HG03175 (cell line): Measurements from ENCODE around the gene DUOX1.
"Not testable (repeated sequence)": the region's sequence is repeated elsewhere in the genome, so short reads cannot be mapped to it uniquely, and the experiment has no call there.

Experiments
- ATAC-seq: cut with Tn5 transposase; IDR thresholded peaks from one replicate; pipeline ENCODE4 v1.9.1; 2021; ENCODE audit warnings: mild to moderate bottlenecking, moderate library complexity; ENCODE audit not compliant: unreplicated experiment

Gene DUOX1

GRCh38 chr15:45129651-45130129 is at the start of gene DUOX1, which contains the start of gene DUOXA1:
TSS of gene DUOX1 (plus strand) at chr15:45129994. CDS start at chr15:45131967, 1,973 bp downstream.
TSS of gene DUOXA1 (minus strand) at chr15:45129879. CDS start at chr15:45123014, 6,865 bp downstream.
- ATAC-seq = no peak

GRCh38 chr15:45080593-45080992 is 49.2 kb upstream of the DUOX1 start:
- not testable (repeated sequence) for ATAC-seq

GRCh38 chr15:45082412-45082811 is 47.4 kb upstream of the DUOX1 start:
- ATAC-seq = not testable (repeated sequence)

DNA sequence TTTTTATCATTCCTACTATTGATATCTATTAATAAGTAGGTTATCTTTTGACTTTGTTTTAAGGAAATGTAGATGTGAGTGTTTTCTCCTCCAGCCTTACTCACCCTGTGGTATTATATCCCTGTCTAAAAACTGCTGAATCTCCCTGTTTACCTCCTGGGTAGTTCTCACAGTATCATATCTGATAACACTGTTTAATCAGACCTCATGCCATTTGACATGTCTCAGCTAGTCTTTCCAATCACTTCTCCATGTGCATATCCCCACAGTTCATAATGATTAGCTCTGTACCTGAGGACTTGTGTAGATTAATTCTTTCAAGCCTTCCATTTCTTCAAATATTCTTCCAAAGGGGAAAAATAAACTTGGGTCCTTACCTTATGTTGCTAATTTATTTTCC is 46.6 kb upstream of the DUOX1 start:
- ATAC-seq = no peak

DNA sequence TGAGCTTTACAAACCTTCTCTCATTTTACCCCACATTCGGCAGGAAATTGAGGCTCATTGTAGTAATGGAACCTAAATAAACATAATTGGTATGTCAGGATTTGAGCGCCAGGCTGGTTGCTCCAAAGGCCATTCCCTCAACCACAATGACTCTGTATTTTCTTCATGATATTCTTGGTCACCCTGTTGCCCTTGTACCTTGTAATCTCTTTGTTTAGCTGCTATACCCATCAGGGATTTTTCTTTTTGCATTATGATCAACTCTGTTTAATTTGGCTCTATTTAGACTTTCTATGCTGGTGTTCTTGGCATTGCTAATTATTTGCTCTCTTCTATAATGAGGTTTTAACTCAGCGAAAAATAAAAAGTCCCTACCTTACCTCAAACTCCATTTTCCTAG is 45.6 kb upstream of the DUOX1 start:
- no peak for ATAC-seq

DNA sequence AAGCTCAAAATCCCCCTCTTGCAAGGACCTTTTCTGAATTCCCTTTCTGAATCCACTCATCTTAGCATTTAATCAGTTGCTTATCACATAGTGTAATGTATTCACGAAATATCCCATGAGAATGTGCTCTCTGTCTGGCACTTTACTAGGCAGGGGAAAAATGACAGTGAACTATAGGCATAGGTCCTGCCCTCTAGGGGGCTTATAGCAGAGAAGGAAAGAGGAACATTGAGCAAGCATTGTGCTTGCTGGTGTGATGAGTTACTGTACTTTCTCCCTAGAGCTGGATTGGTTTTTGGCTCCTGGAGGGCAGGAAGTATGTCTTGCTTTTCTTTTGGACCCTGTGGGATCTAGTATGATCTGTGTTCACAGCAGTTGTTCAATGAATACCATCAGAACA is 42.3 kb upstream of the DUOX1 start:
- no peak for ATAC-seq

GRCh38 chr15:45088801-45089711 is 40.7 kb upstream of the DUOX1 start:
- no peak for ATAC-seq

DNA sequence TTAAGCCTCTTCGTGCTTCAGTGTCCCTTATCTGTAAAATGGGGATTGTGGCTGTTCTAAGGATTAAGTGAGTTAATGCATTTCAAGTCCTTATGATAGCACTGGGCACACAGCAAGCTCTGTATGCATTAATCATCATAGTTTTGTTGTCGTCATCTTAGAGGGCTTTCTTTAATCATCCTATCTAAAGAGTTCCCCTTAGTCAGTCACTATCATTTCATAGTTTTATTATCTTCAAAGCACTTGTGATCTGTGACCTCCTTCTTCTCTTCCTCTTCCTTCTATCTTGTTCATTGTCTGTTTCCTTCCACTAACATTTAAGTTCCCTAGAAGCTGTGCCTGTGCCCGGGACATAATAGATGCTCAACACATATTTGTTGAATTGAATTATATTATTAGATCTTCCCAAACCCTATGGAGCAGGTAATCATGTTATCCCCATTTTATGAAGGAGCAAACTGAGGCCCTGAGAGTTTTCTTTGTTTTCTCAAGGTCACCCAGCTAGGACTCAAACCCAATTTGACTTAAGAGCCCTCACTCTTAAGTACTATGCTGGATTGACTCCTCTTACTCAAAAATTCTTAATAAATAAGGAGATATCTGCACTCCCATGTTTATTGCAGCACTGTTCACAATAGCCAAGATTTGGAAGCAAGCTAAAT is 40.0 kb upstream of the DUOX1 start:
- ATAC-seq = no peak

- ATAC-seq = no peak
Measured at GRCh38 chr15:45091161-45091560, 38.6 kb upstream of the DUOX1 start.

DNA sequence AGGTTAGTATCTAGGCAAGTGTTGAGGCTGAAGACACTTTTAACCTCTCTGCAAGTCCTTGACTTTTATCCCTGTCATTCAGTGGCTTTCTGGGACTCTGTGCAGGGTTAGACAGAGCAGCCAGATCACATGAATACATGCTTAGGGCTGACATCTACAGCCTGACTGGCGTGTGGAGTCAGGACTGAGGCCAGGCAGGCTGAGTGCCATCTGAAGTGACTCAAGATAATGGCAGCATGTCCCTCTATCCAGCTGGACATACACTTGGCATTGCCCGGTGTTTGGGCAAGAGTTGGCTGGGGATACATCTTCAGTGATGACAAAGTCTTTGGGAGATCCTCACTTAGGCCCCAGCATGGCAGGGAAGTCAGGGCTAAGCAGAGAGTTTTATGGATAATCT is 38.2 kb upstream of the DUOX1 start:
- no peak for ATAC-seq

GRCh38 chr15:45093013-45093412 is 36.8 kb upstream of the DUOX1 start:
- no peak for ATAC-seq

GRCh38 chr15:45093622-45094357 is 36.0 kb upstream of the DUOX1 start:
- no peak for ATAC-seq

GRCh38 chr15:45094358-45094730 is 35.5 kb upstream of the DUOX1 start:
- no peak for ATAC-seq

DNA sequence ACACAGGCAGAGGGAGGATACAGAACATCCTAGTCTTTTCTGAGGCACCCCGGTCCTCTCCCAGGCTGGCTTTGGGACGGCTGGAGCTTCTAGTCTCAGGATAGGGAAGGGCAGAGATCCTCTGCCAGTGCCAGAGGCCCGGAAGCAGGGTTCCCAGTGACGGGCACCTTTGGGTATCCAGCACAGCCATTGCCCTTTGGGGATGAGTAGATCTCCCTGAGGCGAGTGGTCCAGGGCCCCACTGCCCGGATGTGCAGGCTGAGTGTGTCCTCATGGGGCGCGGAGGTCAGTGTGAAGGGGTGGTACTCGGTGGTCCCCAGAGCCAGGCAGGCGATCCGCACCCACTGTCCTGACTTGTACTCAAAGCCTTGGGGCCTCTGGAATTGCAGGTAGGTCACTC is 34.1 kb upstream of the DUOX1 start:
- ATAC-seq = no peak

DNA sequence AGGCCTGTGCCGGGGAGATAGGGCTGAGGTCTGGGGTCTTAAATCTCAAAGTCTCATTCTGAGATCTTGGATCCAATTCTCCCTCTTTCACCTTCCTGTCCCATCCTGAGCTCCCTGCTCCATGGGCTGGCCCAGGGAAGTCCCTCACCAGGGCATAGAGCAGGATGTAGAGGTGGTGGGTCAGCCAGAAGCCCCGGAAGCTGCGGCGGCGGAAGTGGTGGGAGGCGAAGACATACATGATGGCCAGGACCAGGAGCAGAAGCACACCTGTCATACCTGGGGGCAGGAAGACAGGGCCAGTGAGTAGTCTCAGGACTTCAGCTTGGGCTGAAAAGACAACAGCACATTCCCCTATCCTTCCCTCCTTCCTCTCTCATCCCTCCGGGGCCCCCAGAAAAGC is 32.3 kb upstream of the DUOX1 start:
- ATAC-seq = no peak

GRCh38 chr15:45099549-45100165 is 30.1 kb upstream of the DUOX1 start:
- no peak for ATAC-seq

GRCh38 chr15:45100884-45101625 is 28.7 kb upstream of the DUOX1 start:
- ATAC-seq = no peak

DNA sequence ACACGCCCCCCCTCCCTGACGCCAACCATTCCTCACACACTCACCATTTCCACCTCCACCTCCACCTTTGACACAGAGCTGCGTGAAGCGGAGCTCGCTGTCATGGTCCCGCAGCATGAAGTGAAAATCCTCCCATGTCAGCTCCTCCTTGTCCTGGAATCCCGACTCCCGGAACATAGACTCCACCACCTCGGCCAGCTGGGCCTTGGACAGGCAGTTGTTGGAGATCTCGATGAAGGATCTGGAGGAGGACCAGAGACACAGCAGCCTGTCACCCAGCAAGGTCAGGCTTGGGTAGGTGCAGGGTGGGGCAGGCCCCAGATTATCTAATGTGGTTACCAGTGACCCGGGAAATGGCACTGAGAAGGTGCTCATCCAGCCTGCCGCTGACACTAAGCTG is 28.0 kb upstream of the DUOX1 start:
- no peak for ATAC-seq

GRCh38 chr15:45102226-45102625 is 27.6 kb upstream of the DUOX1 start:
- ATAC-seq = no peak

DNA sequence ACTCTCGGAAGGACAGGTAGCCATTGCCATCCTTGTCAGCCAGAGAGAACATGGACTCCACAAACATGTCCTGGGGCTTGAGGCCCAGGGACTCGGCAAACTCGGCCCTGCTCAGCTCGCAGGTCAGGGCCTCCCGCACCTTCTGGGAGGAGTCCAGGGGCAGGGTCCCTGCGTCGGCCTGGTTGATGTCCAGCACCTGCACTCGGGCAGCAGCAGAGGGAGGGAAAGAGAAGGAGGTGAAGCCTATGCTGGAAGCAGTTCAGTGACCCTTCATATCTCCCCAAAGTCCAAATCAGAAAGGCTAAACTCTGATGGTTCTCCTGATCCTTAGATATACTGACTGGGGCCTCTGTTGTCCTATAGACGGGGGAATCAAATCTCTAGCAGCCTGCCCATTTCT is 25.6 kb upstream of the DUOX1 start:
- ATAC-seq = not testable (repeated sequence)
